ENCODE measurements around the gene ADAR. TPM values are rescaled to one million over a fixed set of nuclear protein-coding genes. Genes with fewer than 3 reads are reported as not detected.

The ADAR gene
- total and polyA plus RNA-seq, 2 of the 4 experiments (the other 2 are of a cell fraction): 70.9 to 131 TPM

GRCh38 chr1:154575147-154575927 is 32.6 kb downstream of the ADAR start:
- H3K4me2 ChIP-seq (ENCODE audit: low read depth, low read length): no peak overlapping the region
- ChIA-PET POLR2A (ENCODE audit: unreplicated experiment) (no interaction called here), CTCF (interaction anchor here (1.0 to 2.9 kb wide), 2 partner anchors 16 to 96 kb away, joined by 3 to 10 read pairs; no protein-coding TSS in a partner anchor)
- no peak overlapping the region for H2BK120ac ChIP-seq (ENCODE audit: low read depth, low read length)
- no peak overlapping the region for H3K27ac ChIP-seq (ENCODE audit: insufficient read depth, low read length)
- no peak overlapping the region for H3K4me3 ChIP-seq (ENCODE audit: insufficient read depth, low read depth, low read length)
- no peak overlapping the region for H2AK5ac ChIP-seq (ENCODE audit: low read depth, low read length)
- no peak overlapping the region for H2BK5ac ChIP-seq (ENCODE audit: low read depth, low read length, poor library complexity, severe bottlenecking)
- in situ Hi-C loops (cut with MboI; ENCODE audit: low sequenced_read_pairs) (no loop called here), dilution Hi-C loops (cut with HindIII; ENCODE audit: low sequenced_read_pairs, unreplicated experiment) (no loop called here), intact Hi-C loops (cut with micrococcal nuclease) (no loop called here)
- peaks cover 11% of the 10 kb centered on the region; the same call in 1 of the 2 replicates for H3K9me1 ChIP-seq (ENCODE audit: insufficient read depth, low read length)
- H3K36me3 ChIP-seq (ENCODE audit: control insufficient read depth, insufficient read depth, low read length): peaks cover 24% of the 10 kb centered on the region
- no peak overlapping the region for H4K91ac ChIP-seq (ENCODE audit: insufficient read depth, low read depth, low read length)
- BruUV-seq (replicated peaks): no TSS peak
- H3K18ac ChIP-seq (ENCODE audit: low read depth, low read length): no peak overlapping the region
- peaks cover 4% of the 10 kb centered on the region; the same call in 1 of the 2 replicates for H3K4me1 ChIP-seq (ENCODE audit: control insufficient read depth, insufficient read depth, low read length)
- no peak overlapping the region for H3K23ac ChIP-seq (ENCODE audit: low read depth, low read length)
- DNase-seq: no peak
- no peaks in the 10 kb centered on the region for H3K9me3 ChIP-seq (ENCODE audit: control insufficient read depth, insufficient read depth, low read length)
- H3K14ac ChIP-seq (replicated peaks; ENCODE audit: low read depth, low read length): no peak overlapping the region
- H4K8ac ChIP-seq (ENCODE audit: low read depth in 2 of 2, low read length in 2 of 2): no peak overlapping the region
- no peak overlapping the region for H2AFZ ChIP-seq (replicated peaks; ENCODE audit: low read length, poor library complexity)
- 80% methylated on average over 3 of the region's 10 CpGs; no CpG with 5 or more reads in 1 of the 2 experiments for WGBS, 2 experiments (ENCODE audit: extremely low coverage in 2 of 2, insufficient read length in 1 of 2)
- no peaks in the 10 kb centered on the region for H3K79me1 ChIP-seq (ENCODE audit: low read depth in 1 of 2, low read length in 2 of 2)
- no peak overlapping the region for H3K56ac ChIP-seq (ENCODE audit: extremely low read depth, insufficient read depth, low read length)
- no peak overlapping the region for H4K5ac ChIP-seq (ENCODE audit: low read depth, low read length)
- no peak overlapping the region for H2AK9ac ChIP-seq (replicated peaks; ENCODE audit: low read depth, low read length, poor library complexity)
- no peak overlapping the region for H2BK20ac ChIP-seq (ENCODE audit: low read depth, low read length)
- no peak overlapping the region for H2BK15ac ChIP-seq (ENCODE audit: low read depth, low read length)
- no peak overlapping the region for H3K4ac ChIP-seq (ENCODE audit: low read depth, low read length)
- H3K27me3 ChIP-seq (ENCODE audit: control insufficient read depth, insufficient read depth, low read length): peaks cover 16% of the 10 kb centered on the region
- H4K20me1 ChIP-seq (ENCODE audit: insufficient read depth, low read length): peaks cover 14% of the 10 kb centered on the region
- no peak overlapping the region for H3K9ac ChIP-seq (ENCODE audit: low read depth, low read length)
- TF ChIP-seq RAD21 (IDR thresholded peaks at IDR 0.05; ENCODE audit: low read length) (no peak), POLR2A (IDR thresholded peaks at IDR 0.05; ENCODE audit: low read depth, low read length) (no peak), BHLHE40 (IDR thresholded peaks at IDR 0.05; ENCODE audit: low read depth, low read length) (no peak), MAFK (IDR thresholded peaks at IDR 0.05; ENCODE audit: low read depth, low read length) (no peak), RFX5 (IDR thresholded peaks at IDR 0.05; ENCODE audit: low read depth, low read length) (no peak), SMC3 (IDR thresholded peaks at IDR 0.05; ENCODE audit: low read depth, low read length) (no peak), CHD1 (IDR thresholded peaks at IDR 0.05; ENCODE audit: low read depth, low read length) (no peak), CTCF (conservative IDR thresholded peaks at IDR 0.05; ENCODE audit: low read depth, low read length) (no peak), MAZ (IDR thresholded peaks at IDR 0.05; ENCODE audit: borderline replicate concordance, low read depth, low read length) (no peak), NFE2L2 (IDR thresholded peaks at IDR 0.05; ENCODE audit: low read depth, low read length) (no peak), MXI1 (IDR thresholded peaks at IDR 0.05; ENCODE audit: borderline replicate concordance, low read depth, low read length) (no peak)
- TF ChIP-seq, protein P1, sequence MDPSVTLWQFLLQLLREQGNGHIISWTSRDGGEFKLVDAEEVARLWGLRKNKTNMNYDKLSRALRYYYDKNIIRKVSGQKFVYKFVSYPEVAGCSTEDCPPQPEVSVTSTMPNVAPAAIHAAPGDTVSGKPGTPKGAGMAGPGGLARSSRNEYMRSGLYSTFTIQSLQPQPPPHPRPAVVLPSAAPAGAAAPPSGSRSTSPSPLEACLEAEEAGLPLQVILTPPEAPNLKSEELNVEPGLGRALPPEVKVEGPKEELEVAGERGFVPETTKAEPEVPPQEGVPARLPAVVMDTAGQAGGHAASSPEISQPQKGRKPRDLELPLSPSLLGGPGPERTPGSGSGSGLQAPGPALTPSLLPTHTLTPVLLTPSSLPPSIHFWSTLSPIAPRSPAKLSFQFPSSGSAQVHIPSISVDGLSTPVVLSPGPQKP (IDR thresholded peaks at IDR 0.05; ENCODE audit: borderline replicate concordance, low read depth, low read length): no peak
- ATAC-seq (ENCODE audit: low read depth): no peak; the same call in 1 of the 2 replicates
